MCF 10A (cell line): ENCODE data around the gene EXOC6B. TPM values are rescaled to one million over a fixed set of nuclear protein-coding genes. Genes with fewer than 3 reads are reported as not detected.

Experiments
- BruUV-seq: library from RNA; stranded (reverse); fragments of 400-500 nt; replicated peaks from 2 replicates; lab custom pipeline; 2021; lab: Mats Ljungman, UMichigan
- CTCF ChIA-PET: fragments of 300-600 bp; sonication (Branson Sonifier 250); formaldehyde crosslinking; extraction: SDS; loops from one replicate; lab custom pipeline; 2021; ENCODE audit warnings: antibody characterized with exemption, inconsistent platforms; lab: Yijun Ruan, JAX
- POLR2A ChIA-PET: fragments of 300-600, 350-650 bp; sonication (Branson Sonifier 250); formaldehyde crosslinking; extraction: SDS; loops from one replicate; lab custom pipeline; 2020; ENCODE audit warnings: antibody characterized with exemption, inconsistent platforms; lab: Yijun Ruan, JAX
- DNase-seq: peaks from one replicate; pipeline ENCODE4 v3.0.0-alpha.2; 2018; ENCODE audit not compliant: unreplicated experiment
- H3K27ac Mint-ChIP-seq: one replicate; pipeline ENCODE4 v1.8.0; 2022; ENCODE audit warnings: mild to moderate bottlenecking, low read depth, mixed read lengths; ENCODE audit not compliant: unreplicated experiment
- H3K27me3 Mint-ChIP-seq: one replicate; pipeline ENCODE4 v1.8.0; 2022; ENCODE audit warnings: mixed read lengths; ENCODE audit not compliant: insufficient read depth, unreplicated experiment
- H3K36me3 Mint-ChIP-seq: one replicate; pipeline ENCODE4 v1.8.0; 2022; ENCODE audit warnings: mild to moderate bottlenecking, moderate library complexity, mixed read lengths; ENCODE audit not compliant: insufficient read depth, unreplicated experiment
- H3K4me1 Mint-ChIP-seq: one replicate; pipeline ENCODE4 v1.8.0; 2022; ENCODE audit warnings: mixed read lengths; ENCODE audit not compliant: insufficient read depth, unreplicated experiment
- H3K4me3 Mint-ChIP-seq: one replicate; pipeline ENCODE4 v1.8.0; 2022; ENCODE audit warnings: mild to moderate bottlenecking, moderate library complexity, mixed read lengths; ENCODE audit not compliant: unreplicated experiment
- H3K9me3 Mint-ChIP-seq: one replicate; pipeline ENCODE4 v1.8.0; 2022; ENCODE audit warnings: mixed read lengths; ENCODE audit not compliant: unreplicated experiment
- CTCF ChIP-seq: fragments of 200-600 bp; IDR thresholded peaks from one replicate; pipeline ENCODE4 v1.8.0; 2022; ENCODE audit warnings: antibody characterized with exemption, mild to moderate bottlenecking; ENCODE audit not compliant: unreplicated experiment
- intact Hi-C: fragments of 100-400 bp; cut with micrococcal nuclease; formaldehyde crosslinking; loops from 2 replicates; pipeline ENCODE4 v1.14.1; 2022
- total RNA-seq: library from RNA; stranded (reverse); gene quantifications from 2 replicates; pipeline ENCODE4 v1.2.3, GENCODE V29; 2022

EXOC6B gene
- total RNA-seq, 1 experiment from 2014 or later: 24.7 TPM

- Mint-ChIP-seq H3K36me3 (no peaks in the 10 kb centered on the region), H3K4me1 (no peaks in the 10 kb centered on the region), H3K4me3 (no peak overlapping the region), H3K9me3 (no peaks in the 10 kb centered on the region), H3K27ac (no peak overlapping the region), H3K27me3 (no peaks in the 10 kb centered on the region)
- intact Hi-C loops: no loop called here
- DNase-seq: no peak
- no peak for TF ChIP-seq CTCF
- BruUV-seq: no TSS peak
- ChIA-PET POLR2A (no interaction called here), CTCF (interaction anchor here (0.6 kb wide), 1 partner anchor 372 kb away, joined by 3 read pairs; no protein-coding TSS in a partner anchor)
These were observed 255.4 kb downstream of the EXOC6B start for GRCh38 chr2:72570413-72570812.

GRCh38 chr2:72562451-72563153 is 263.2 kb downstream of the EXOC6B start:
- no peaks in the 10 kb centered on the region for H3K36me3 Mint-ChIP-seq
- BruUV-seq: no TSS peak
- H3K4me1 Mint-ChIP-seq: peaks cover 6% of the 10 kb centered on the region
- no peaks in the 10 kb centered on the region for H3K9me3 Mint-ChIP-seq
- intact Hi-C loops: no loop called here
- H3K27ac Mint-ChIP-seq: no peak overlapping the region
- H3K4me3 Mint-ChIP-seq: no peak overlapping the region
- ChIA-PET CTCF (interaction anchor here (0.5 kb wide), 1 partner anchor 115 kb away, joined by 3 read pairs; no protein-coding TSS in a partner anchor), POLR2A (interaction anchor here (0.6 to 2.7 kb wide), 4 partner anchors 11 to 196 kb away, joined by 3 to 7 read pairs (median 4); no protein-coding TSS in a partner anchor)
- no peak for TF ChIP-seq CTCF
- no peaks in the 10 kb centered on the region for H3K27me3 Mint-ChIP-seq
- no peak for DNase-seq

- peaks cover 5% of the 10 kb centered on the region for H3K36me3 Mint-ChIP-seq
- no TSS peak for BruUV-seq
These were observed 264.1 kb downstream of the EXOC6B start for GRCh38 chr2:72561621-72562318.

More at GRCh38 chr2:72561621-72562318, 264.1 kb downstream of the EXOC6B start:
- no peak overlapping the region for H3K4me3 Mint-ChIP-seq
- DNase-seq: peak; percentile 11
- intact Hi-C loops: no loop called here
- TF ChIP-seq CTCF: no peak
- no peaks in the 10 kb centered on the region for H3K27me3 Mint-ChIP-seq
- H3K4me1 Mint-ChIP-seq: peaks cover 6% of the 10 kb centered on the region
- no peak overlapping the region for H3K27ac Mint-ChIP-seq
- POLR2A ChIA-PET: interaction anchor here (0.5 to 2.7 kb wide), 4 partner anchors 16 to 202 kb away, joined by 3 to 7 read pairs (median 4); no protein-coding TSS in a partner anchor
- CTCF ChIA-PET: no interaction called here
- no peaks in the 10 kb centered on the region for H3K9me3 Mint-ChIP-seq
